Stimulated activated CD4-positive, alpha-beta T cell treated with anti-CD3 and anti-CD28 coated beads, Interleukin-4, amount 100 ng/mL, for 1 hour (primary cell): ENCODE results near the gene GALNT5.
"Not testable (repeated sequence)": the region's sequence is repeated elsewhere in the genome, so short reads cannot be mapped to it uniquely, and the experiment has no call there.

Experiments
- DNase-seq: peaks from one replicate; pipeline ENCODE4 v3.0.0-alpha.2; 2020

GALNT5 gene

GRCh38 chr2:157252529-157252928, 5.0 kb upstream of the GALNT5 start:
- no peak for DNase-seq

GRCh38 chr2:157254041-157254440, 3.5 kb upstream of the GALNT5 start:
- no peak for DNase-seq

GRCh38 chr2:157255746-157256145, 1.8 kb upstream of the GALNT5 start:
- no peak for DNase-seq

- DNase-seq = no peak
These were observed 879 bp upstream of the GALNT5 start for GRCh38 chr2:157256626-157257025.

GRCh38 chr2:157258520-157259326, 1.2 kb downstream of the GALNT5 start:
- no peak for DNase-seq

GRCh38 chr2:157259386-157259785, 1.9 kb downstream of the GALNT5 start:
- DNase-seq = no peak

GRCh38 chr2:157259960-157260359, 2.5 kb downstream of the GALNT5 start:
- DNase-seq = no peak

GRCh38 chr2:157260533-157261198, 3.2 kb downstream of the GALNT5 start:
- DNase-seq = no peak

- DNase-seq = peak; percentile 64
These were observed 3.8 kb downstream of the GALNT5 start for GRCh38 chr2:157261199-157261782.

GRCh38 chr2:157262248-157262647, 4.7 kb downstream of the GALNT5 start:
- no peak for DNase-seq

GRCh38 chr2:157264099-157264498, 6.6 kb downstream of the GALNT5 start:
- no peak for DNase-seq

GRCh38 chr2:157265825-157266224, 8.3 kb downstream of the GALNT5 start:
- no peak for DNase-seq

GRCh38 chr2:157267476-157267875, 10.0 kb downstream of the GALNT5 start:
- DNase-seq = no peak

- DNase-seq = no peak
These were observed 11.6 kb downstream of the GALNT5 start for GRCh38 chr2:157269060-157269459.

GRCh38 chr2:157269922-157270321, 12.4 kb downstream of the GALNT5 start:
- DNase-seq = no peak

GRCh38 chr2:157271590-157272203, 14.2 kb downstream of the GALNT5 start:
- no peak for DNase-seq

GRCh38 chr2:157279311-157279710, 21.8 kb downstream of the GALNT5 start:
- DNase-seq = not testable (repeated sequence)

GRCh38 chr2:157281316-157281715, 23.8 kb downstream of the GALNT5 start:
- DNase-seq = no peak

- no peak for DNase-seq
These were observed 26.0 kb downstream of the GALNT5 start for GRCh38 chr2:157283468-157283867.

GRCh38 chr2:157287160-157287559, 29.7 kb downstream of the GALNT5 start:
- no peak for DNase-seq

GRCh38 chr2:157290525-157290924, 33.0 kb downstream of the GALNT5 start:
- DNase-seq = no peak

GRCh38 chr2:157291018-157291417, 33.5 kb downstream of the GALNT5 start:
- no peak for DNase-seq

GRCh38 chr2:157292853-157293252, 35.3 kb downstream of the GALNT5 start:
- no peak for DNase-seq

GRCh38 chr2:157296490-157296889, 39.0 kb downstream of the GALNT5 start:
- no peak for DNase-seq
